Measurements from ENCODE around the gene NELFCD. TPM values are rescaled to one million over a fixed set of nuclear protein-coding genes. Genes with fewer than 3 reads are reported as not detected.

The NELFCD gene
- polyA plus RNA-seq, 1 of the 3 experiments (the other 2 are of a cell fraction), result 90.0 TPM

DNA sequence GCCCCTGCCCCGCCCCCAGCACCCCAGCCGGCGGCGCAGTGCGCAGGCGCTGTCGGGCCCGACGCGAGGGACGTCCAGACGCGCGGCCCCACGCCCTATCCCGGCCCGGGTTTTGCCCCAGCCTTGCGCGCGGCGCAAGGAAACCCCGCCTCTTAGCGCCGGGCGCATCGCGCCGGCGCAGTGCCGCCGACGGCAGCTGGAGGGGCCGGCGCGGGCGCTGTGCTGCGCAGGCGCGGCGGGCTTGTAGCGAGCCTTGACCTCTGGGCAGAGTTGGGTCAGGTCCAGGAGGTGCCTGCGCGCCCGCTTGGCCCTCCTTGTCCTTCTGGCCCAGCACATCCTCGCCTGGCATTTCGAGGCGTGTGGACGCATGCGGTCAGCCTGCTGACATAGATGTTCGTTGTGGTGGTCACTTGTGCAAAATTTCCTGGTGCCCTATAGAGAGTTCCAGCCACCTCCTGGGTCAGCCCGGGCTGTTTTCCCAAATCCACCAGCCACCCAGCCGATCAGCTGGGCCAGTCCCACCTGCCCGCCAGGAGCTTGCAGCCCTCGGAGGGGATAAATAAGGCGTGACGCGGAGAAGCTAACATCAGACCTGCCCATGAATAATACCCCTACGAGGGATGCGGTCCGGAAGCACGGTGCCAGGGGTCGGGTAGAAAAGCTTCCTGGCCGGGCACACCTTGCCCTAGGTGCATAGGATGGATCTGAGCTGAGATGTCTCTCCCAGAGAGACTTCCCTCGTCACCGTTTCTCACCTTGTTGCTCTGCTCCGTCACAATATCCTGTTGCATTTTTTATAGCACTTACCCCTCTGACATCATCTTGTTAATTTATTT, 62.0 kb downstream of the NELFCD start (continued):
- TF ChIP-seq, protein P1, sequence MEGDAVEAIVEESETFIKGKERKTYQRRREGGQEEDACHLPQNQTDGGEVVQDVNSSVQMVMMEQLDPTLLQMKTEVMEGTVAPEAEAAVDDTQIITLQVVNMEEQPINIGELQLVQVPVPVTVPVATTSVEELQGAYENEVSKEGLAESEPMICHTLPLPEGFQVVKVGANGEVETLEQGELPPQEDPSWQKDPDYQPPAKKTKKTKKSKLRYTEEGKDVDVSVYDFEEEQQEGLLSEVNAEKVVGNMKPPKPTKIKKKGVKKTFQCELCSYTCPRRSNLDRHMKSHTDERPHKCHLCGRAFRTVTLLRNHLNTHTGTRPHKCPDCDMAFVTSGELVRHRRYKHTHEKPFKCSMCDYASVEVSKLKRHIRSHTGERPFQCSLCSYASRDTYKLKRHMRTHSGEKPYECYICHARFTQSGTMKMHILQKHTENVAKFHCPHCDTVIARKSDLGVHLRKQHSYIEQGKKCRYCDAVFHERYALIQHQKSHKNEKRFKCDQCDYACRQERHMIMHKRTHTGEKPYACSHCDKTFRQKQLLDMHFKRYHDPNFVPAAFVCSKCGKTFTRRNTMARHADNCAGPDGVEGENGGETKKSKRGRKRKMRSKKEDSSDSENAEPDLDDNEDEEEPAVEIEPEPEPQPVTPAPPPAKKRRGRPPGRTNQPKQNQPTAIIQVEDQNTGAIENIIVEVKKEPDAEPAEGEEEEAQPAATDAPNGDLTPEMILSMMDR (IDR thresholded peaks at IDR 0.05), result no peak
- TF ChIP-seq GABPA (IDR thresholded peaks at IDR 0.05; ENCODE audit: low read depth), result no peak
- TF ChIP-seq TEAD4 (IDR thresholded peaks at IDR 0.05; ENCODE audit: borderline replicate concordance, insufficient read depth), result no peak
- peak; percentile 32 for TF ChIP-seq CHD2 (IDR thresholded peaks at IDR 0.05; ENCODE audit: low read length, partially characterized antibody)
- TF ChIP-seq SIN3A (IDR thresholded peaks at IDR 0.05; ENCODE audit: borderline replicate concordance, low read depth, low read length), result no peak

- ChIA-PET CTCF (interaction anchor here (0.6 to 3.5 kb wide), 3 partner anchors 11 to 526 kb away, joined by 3 to 20 read pairs (median 3); no protein-coding TSS in a partner anchor), POLR2A (interaction anchor here (2.1 kb wide), 1 partner anchor 11 kb away, joined by 10 read pairs; the partner anchor contains the start of gene ATP5F1E)
- H3K27ac ChIP-seq (ENCODE audit: low read depth in 2 of 2, low read length in 1 of 2), result peak overlapping the region in 1 of 2 experiments; percentile 39; a peak in 1 of 4 replicates
- no peak for TF ChIP-seq GABPA (IDR thresholded peaks at IDR 0.05; ENCODE audit: low read depth)
- TF ChIP-seq NFIC (IDR thresholded peaks at IDR 0.05; ENCODE audit: borderline replicate concordance), result no peak
- no peak for TF ChIP-seq TCF12 (IDR thresholded peaks at IDR 0.05)
- no peak for TF ChIP-seq MEF2A (IDR thresholded peaks at IDR 0.05; ENCODE audit: borderline replicate concordance, low read depth)
- TF ChIP-seq FOXM1 (IDR thresholded peaks at IDR 0.05; ENCODE audit: low read depth), result no peak
- TF ChIP-seq EZH2phosphoT487 (IDR thresholded peaks at IDR 0.05; ENCODE audit: borderline replicate concordance, low read depth), result no peak
- TF ChIP-seq, protein P2, sequence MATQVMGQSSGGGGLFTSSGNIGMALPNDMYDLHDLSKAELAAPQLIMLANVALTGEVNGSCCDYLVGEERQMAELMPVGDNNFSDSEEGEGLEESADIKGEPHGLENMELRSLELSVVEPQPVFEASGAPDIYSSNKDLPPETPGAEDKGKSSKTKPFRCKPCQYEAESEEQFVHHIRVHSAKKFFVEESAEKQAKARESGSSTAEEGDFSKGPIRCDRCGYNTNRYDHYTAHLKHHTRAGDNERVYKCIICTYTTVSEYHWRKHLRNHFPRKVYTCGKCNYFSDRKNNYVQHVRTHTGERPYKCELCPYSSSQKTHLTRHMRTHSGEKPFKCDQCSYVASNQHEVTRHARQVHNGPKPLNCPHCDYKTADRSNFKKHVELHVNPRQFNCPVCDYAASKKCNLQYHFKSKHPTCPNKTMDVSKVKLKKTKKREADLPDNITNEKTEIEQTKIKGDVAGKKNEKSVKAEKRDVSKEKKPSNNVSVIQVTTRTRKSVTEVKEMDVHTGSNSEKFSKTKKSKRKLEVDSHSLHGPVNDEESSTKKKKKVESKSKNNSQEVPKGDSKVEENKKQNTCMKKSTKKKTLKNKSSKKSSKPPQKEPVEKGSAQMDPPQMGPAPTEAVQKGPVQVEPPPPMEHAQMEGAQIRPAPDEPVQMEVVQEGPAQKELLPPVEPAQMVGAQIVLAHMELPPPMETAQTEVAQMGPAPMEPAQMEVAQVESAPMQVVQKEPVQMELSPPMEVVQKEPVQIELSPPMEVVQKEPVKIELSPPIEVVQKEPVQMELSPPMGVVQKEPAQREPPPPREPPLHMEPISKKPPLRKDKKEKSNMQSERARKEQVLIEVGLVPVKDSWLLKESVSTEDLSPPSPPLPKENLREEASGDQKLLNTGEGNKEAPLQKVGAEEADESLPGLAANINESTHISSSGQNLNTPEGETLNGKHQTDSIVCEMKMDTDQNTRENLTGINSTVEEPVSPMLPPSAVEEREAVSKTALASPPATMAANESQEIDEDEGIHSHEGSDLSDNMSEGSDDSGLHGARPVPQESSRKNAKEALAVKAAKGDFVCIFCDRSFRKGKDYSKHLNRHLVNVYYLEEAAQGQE (IDR thresholded peaks at IDR 0.05; ENCODE audit: low read depth, low read length), result no peak
- TF ChIP-seq, protein P3, sequence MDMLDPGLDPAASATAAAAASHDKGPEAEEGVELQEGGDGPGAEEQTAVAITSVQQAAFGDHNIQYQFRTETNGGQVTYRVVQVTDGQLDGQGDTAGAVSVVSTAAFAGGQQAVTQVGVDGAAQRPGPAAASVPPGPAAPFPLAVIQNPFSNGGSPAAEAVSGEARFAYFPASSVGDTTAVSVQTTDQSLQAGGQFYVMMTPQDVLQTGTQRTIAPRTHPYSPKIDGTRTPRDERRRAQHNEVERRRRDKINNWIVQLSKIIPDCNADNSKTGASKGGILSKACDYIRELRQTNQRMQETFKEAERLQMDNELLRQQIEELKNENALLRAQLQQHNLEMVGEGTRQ (IDR thresholded peaks at IDR 0.05; ENCODE audit: borderline replicate concordance, low read depth, low read length), result no peak
- TF ChIP-seq FOXJ3 (CRISPR knock-in tag; IDR thresholded peaks at IDR 0.05), result no peak
- TF ChIP-seq RAD21 (IDR thresholded peaks at IDR 0.05; ENCODE audit: low read length), result no peak
- no peak for TF ChIP-seq TAF1 (IDR thresholded peaks at IDR 0.05; ENCODE audit: borderline replicate concordance, low read depth, low read length)
- no peak for TF ChIP-seq MXI1 (IDR thresholded peaks at IDR 0.05; ENCODE audit: low read depth, low read length)
- no peak for TF ChIP-seq ELF1 (IDR thresholded peaks at IDR 0.05)
- TF ChIP-seq, protein P1 (IDR thresholded peaks at IDR 0.05), result no peak
- TF ChIP-seq CHD2 (IDR thresholded peaks at IDR 0.05; ENCODE audit: low read length, partially characterized antibody), result no peak
- no peak for TF ChIP-seq RFX5 (IDR thresholded peaks at IDR 0.05; ENCODE audit: low read length)
- no peak for TF ChIP-seq FOSL2 (IDR thresholded peaks at IDR 0.05; ENCODE audit: borderline replicate concordance, low read depth)
- no peak for TF ChIP-seq TEAD4 (IDR thresholded peaks at IDR 0.05; ENCODE audit: borderline replicate concordance, insufficient read depth)
- no peak for TF ChIP-seq NRF1 (IDR thresholded peaks at IDR 0.05; ENCODE audit: low read depth, low read length)
- peaks cover 7 to 29% of the 10 kb centered on the region in 2 experiments; a peak in 3 of 4 replicates for H3K4me1 ChIP-seq (ENCODE audit: control insufficient read depth in 1 of 2, insufficient read depth in 2 of 2, low read depth in 1 of 2, low read length in 1 of 2)
- H3K9me2 ChIP-seq, result no peaks in the 10 kb centered on the region
- no peaks in the 10 kb centered on the region for H3K9me3 ChIP-seq
- DNase-seq, result no peak
- no peak overlapping the region for H3K9ac ChIP-seq
- peaks cover 5% of the 10 kb centered on the region for H3F3A ChIP-seq (replicated peaks; ENCODE audit: insufficient read depth)
- no peak overlapping the region for H3K4me2 ChIP-seq
- no peak overlapping the region for H3K4me3 ChIP-seq (ENCODE audit: low read depth in 2 of 2, low read length in 1 of 2)
- peaks cover 5 to 19% of the 10 kb centered on the region in 2 experiments for H3K36me3 ChIP-seq (replicated peaks in 1 of 2; ENCODE audit: control insufficient read depth in 1 of 2, insufficient read depth in 2 of 2, low read length in 1 of 2)
- peaks cover 4% of the 10 kb centered on the region; the same call in 1 of the 2 replicates for H4K20me1 ChIP-seq (ENCODE audit: insufficient read depth)
- peaks cover 38% of the 10 kb centered on the region for H3K79me2 ChIP-seq (ENCODE audit: insufficient read depth)
- WGBS (ENCODE audit: low lambda C conversion rate), result 91% methylated on average over 3 of the region's 3 CpGs
- H3K27me3 ChIP-seq (ENCODE audit: insufficient read depth), result no peaks in the 10 kb centered on the region
- H2AFZ ChIP-seq (ENCODE audit: low read depth), result peak overlapping the region; percentile 7; the same call in 1 of the 2 replicates
Measured at GRCh38 chr20:59043698-59044097, 62.6 kb downstream of the NELFCD start.

Measured in SK-N-SH (cell line).